Panc1 (cell line): ENCODE results near the gene ZNF701.

Experiments
- POLR2AphosphoS5 ChIP-seq: IDR thresholded peaks from 2 replicates; pipeline ENCODE4 v1.6.1; 2012; ENCODE audit warnings: mild to moderate bottlenecking, low read depth, low read length, moderate library complexity
- SIN3A ChIP-seq: IDR thresholded peaks from 2 replicates; pipeline ENCODE4 v1.6.1; 2012; ENCODE audit warnings: low read depth, mild to moderate bottlenecking, low read length, moderate library complexity, borderline replicate concordance; ENCODE audit not compliant: insufficient read depth
- TCF7L2 ChIP-seq: IDR thresholded peaks from 2 replicates; pipeline ENCODE4 v1.6.1; 2011; ENCODE audit warnings: mild to moderate bottlenecking, low read depth, low read length, inconsistent platforms
- TF ChIP-seq, protein P1 (sequence below): fragments of 450-650 bp; IDR thresholded peaks from 2 replicates; pipeline ENCODE4 v1.5.1; 2017; ENCODE audit warnings: mild to moderate bottlenecking
- TF ChIP-seq, protein P2 (sequence below), 2 experiments: IDR thresholded peaks; 2 replicates each; pipeline ENCODE4 v1.6.1; 2011 to 2012; ENCODE audit warnings: low read depth in 2 of 2, control low read depth in 1 of 2, low read length in 1 of 2, mild to moderate bottlenecking in 1 of 2, moderate library complexity in 1 of 2; ENCODE audit not compliant: insufficient read depth in 1 of 2

DNA sequence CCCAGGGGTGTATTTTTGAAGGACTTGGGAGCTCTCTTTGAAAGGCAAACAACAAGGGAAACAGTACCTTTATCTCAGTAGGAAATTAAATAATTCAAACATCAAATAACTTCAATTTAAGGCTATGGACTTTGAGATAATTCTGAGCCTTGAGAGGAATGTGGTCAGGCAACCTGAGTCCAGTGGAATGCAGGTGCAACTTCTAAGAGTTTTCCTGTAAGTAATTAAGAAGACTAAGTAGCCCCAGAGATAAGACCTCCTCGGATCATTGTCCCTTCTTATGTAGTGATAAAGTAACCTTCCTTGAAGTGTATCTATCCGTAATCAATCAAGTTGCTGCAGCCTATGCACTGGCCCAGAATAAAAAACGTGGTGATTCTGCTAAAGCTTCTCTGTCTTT is 29.2 kb downstream of the ZNF701 start:
- TF ChIP-seq, protein P1, sequence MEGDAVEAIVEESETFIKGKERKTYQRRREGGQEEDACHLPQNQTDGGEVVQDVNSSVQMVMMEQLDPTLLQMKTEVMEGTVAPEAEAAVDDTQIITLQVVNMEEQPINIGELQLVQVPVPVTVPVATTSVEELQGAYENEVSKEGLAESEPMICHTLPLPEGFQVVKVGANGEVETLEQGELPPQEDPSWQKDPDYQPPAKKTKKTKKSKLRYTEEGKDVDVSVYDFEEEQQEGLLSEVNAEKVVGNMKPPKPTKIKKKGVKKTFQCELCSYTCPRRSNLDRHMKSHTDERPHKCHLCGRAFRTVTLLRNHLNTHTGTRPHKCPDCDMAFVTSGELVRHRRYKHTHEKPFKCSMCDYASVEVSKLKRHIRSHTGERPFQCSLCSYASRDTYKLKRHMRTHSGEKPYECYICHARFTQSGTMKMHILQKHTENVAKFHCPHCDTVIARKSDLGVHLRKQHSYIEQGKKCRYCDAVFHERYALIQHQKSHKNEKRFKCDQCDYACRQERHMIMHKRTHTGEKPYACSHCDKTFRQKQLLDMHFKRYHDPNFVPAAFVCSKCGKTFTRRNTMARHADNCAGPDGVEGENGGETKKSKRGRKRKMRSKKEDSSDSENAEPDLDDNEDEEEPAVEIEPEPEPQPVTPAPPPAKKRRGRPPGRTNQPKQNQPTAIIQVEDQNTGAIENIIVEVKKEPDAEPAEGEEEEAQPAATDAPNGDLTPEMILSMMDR = no peak
- no peak for TF ChIP-seq POLR2AphosphoS5
- no peak for TF ChIP-seq SIN3A
- TF ChIP-seq, protein P2, sequence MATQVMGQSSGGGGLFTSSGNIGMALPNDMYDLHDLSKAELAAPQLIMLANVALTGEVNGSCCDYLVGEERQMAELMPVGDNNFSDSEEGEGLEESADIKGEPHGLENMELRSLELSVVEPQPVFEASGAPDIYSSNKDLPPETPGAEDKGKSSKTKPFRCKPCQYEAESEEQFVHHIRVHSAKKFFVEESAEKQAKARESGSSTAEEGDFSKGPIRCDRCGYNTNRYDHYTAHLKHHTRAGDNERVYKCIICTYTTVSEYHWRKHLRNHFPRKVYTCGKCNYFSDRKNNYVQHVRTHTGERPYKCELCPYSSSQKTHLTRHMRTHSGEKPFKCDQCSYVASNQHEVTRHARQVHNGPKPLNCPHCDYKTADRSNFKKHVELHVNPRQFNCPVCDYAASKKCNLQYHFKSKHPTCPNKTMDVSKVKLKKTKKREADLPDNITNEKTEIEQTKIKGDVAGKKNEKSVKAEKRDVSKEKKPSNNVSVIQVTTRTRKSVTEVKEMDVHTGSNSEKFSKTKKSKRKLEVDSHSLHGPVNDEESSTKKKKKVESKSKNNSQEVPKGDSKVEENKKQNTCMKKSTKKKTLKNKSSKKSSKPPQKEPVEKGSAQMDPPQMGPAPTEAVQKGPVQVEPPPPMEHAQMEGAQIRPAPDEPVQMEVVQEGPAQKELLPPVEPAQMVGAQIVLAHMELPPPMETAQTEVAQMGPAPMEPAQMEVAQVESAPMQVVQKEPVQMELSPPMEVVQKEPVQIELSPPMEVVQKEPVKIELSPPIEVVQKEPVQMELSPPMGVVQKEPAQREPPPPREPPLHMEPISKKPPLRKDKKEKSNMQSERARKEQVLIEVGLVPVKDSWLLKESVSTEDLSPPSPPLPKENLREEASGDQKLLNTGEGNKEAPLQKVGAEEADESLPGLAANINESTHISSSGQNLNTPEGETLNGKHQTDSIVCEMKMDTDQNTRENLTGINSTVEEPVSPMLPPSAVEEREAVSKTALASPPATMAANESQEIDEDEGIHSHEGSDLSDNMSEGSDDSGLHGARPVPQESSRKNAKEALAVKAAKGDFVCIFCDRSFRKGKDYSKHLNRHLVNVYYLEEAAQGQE (IDR thresholded peaks at IDR 0.05; ENCODE audit: insufficient read depth in 1 of 2, low read depth in 2 of 2, low read length in 1 of 2) = no peak
- TF ChIP-seq TCF7L2 = no peak
